Activated naive CD4-positive, alpha-beta T cell treated with anti-CD3 and anti-CD28 coated beads, Interleukin-2, amount 50 U/mL, for 16 hours (primary cell): ENCODE measurements around the gene KRTAP4-8.
"Not testable (repeated sequence)": the region's sequence is repeated elsewhere in the genome, so short reads cannot be mapped to it uniquely, and the experiment has no call there.

Experiments
- DNase-seq: peaks from one replicate; pipeline ENCODE4 v3.0.0-alpha.2; 2020

Gene KRTAP4-8

GRCh38 chr17:41064301-41064700 lies 33.6 kb downstream of the KRTAP4-8 start:
- DNase-seq = no peak

- no peak for DNase-seq
These were observed 34.5 kb downstream of the KRTAP4-8 start for GRCh38 chr17:41063449-41063848.

DNA sequence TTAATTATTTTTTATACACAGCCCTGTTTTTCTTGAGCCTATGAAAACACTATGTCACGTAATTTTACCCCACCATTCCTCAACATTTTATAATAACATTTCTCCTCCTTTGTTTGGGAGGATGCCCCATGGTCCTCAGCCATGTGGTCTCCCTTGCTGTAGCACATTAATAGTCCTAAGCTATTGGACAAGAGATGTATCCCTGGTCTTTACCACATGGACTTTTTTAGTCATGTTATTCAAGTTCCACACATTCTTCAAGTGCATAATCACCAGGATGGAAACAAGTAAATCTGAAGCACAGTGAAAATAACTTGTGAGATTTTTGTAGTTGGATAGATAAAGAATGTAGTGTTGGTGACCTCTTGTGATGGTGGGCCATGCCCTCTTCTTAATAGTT lies 36.0 kb downstream of the KRTAP4-8 start:
- DNase-seq = no peak

- no peak for DNase-seq
These were observed 37.8 kb downstream of the KRTAP4-8 start, which contains the start of gene KRTAP2-3 for GRCh38 chr17:41060052-41060604. Gene KRTAP2-3 (minus strand): TSS chr17:41060114. CDS start chr17:41060050, 64 bp downstream.

DNA sequence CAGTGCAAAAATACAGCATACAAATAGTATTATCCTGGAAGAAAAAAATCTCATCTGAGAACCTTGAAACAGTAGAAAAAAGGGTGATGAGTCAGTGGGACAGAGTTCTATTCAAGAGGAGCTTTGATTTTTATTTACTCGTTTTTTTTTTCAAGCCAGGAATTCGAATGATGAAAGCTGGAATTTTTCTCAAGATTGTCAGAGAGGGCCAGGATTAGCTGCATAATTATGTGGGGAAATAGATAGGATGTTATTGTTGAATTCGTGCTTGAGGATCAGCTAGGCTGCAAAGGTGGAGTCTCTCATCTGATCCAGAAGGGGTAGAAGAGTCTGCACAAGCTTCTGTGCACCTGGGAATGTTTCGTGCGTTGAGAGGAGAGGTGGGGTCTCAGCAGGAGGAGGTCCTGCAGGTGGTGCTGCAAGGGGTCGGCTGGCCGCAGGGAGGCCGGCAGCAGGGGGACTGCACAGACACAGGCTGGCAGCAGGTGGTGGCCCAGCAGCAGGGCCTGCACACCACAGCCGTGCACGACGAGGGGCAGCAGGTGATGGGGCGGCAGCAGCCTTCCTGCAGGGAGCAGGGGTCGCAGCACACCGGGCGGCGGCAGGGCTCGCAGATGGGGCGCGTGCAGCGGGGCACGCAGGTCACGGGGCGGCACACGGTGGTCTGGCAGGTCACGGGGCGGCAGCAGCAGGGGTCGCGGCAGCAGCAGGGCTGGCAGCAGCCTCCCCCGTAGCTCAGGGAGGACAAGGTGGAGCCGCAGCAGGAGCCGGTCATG lies 38.5 kb downstream of the KRTAP4-8 start:
- DNase-seq = not testable (repeated sequence)

DNA sequence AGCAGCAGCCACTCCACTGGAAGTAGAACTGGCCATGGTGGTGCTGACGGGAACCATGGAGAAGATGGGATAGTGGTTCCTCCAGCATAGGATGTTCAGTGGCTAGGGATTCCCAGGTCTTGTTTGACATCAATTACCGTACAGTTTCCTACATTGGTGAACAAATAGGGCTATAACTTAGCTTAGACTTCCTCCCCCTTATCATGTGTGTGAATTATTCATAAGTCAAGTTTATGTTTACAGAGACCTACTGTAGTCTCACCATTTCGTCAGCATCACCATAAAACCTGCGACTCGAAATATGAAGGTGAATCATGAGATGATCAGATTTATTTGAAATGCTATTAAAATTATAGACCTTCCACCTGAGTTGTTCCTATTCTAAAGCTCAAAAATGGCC lies 39.2 kb downstream of the KRTAP4-8 start:
- no peak for DNase-seq

- DNase-seq = no peak
These were observed 40.4 kb downstream of the KRTAP4-8 start for GRCh38 chr17:41057547-41057946.

- not testable (repeated sequence) for DNase-seq
These were observed 42.8 kb downstream of the KRTAP4-8 start, which contains the start of gene KRTAP2-2 for GRCh38 chr17:41055130-41055529. Gene KRTAP2-2 (minus strand): TSS chr17:41055230. CDS start chr17:41055211, 19 bp downstream.

DNA sequence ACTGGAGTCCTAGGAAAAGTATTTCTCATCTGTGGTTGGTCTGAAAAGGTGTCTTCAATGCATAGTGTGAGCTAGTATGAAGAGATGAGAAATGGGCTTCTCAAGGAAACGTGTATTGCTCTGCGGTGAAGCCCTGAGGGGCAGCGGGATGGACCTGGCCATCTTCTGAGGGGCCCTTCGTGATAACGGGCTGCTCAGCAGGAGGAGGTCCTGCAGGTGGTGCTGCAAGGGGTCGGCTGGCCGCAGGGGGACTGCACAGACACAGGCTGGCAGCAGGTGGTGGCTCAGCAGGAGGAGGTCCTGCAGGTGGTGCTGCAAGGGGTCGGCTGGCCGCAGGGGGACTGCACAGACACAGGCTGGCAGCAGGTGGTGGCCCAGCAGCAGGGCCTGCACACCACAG lies 43.4 kb downstream of the KRTAP4-8 start:
- not testable (repeated sequence) for DNase-seq

DNA sequence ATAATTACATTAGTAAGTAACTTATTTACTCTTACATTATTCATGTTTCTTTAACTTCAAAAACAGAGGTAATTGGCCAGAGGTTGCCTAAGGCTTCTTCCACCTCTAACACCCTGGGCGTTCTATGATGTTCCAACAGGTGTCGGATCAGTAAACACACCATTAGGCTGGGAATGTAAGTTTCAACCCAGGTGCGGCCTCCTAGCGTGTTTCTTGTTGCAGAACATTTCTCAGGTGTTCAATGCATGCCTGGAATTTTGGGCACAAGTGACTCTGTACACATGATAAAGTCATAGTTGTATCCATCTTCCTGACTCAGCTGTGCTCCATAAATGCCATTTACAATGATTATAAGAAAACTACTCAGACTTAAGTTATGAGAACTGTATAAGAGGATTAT lies 43.9 kb downstream of the KRTAP4-8 start:
- DNase-seq = no peak

GRCh38 chr17:41052566-41052965 lies 45.4 kb downstream of the KRTAP4-8 start:
- no peak for DNase-seq

DNA sequence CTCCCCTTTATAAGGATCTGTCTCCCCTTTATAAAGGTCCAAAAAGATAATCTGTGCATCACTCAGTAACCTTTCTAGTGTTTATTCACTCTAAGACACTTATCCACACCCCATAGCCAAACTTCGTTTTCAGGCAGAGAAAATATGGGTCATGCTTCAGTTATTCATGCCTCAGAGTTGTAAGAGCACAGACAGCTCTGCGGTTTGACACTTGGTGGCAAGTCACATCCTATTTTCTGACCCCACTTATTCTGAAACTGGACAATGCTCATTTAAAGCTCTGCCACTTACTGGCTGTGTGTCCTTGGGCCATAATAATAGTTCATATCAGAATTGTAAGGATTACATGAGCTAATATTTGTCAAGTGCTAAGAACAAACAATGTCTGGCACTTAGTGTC lies 48.8 kb downstream of the KRTAP4-8 start:
- DNase-seq = no peak

DNA sequence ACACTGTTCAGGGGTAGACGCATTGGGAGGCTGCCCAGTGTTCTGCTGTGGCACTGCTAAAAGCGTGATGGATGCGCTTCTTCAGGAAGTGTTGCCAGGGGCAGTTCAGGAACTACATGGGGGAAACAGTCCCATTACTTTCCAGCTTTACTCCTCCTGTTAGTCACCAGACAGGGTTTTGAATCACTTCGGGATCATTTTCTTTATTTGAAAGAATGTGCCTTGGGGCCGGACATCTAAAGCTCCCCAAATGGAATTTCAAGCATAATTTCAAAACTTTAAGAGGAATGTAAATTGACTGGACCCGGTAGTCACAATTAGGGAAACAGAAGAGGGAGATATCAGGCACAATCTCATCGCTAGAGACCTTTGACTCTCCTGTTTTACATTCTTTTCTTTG lies 49.5 kb downstream of the KRTAP4-8 start:
- DNase-seq = no peak
